Measurements from ENCODE around the gene PLCD1. TPM values are rescaled to one million over a fixed set of nuclear protein-coding genes. Genes with fewer than 3 reads are reported as not detected.

The PLCD1 gene
- total and polyA plus RNA-seq, 2 experiments from 2014 or later, result 16.0 to 24.4 TPM

- H3K79me2 ChIP-seq (replicated peaks; ENCODE audit: insufficient read depth), result no peaks in the 10 kb centered on the region
- no peak overlapping the region for H3K4me3 ChIP-seq
- no peaks in the 10 kb centered on the region for H3K36me3 ChIP-seq (ENCODE audit: insufficient read depth)
- no peak for TF ChIP-seq ZNF462 (CRISPR knock-in tag; IDR thresholded peaks at IDR 0.05)
- no peak for TF ChIP-seq EZH2phosphoT487 (IDR thresholded peaks at IDR 0.05; ENCODE audit: unreplicated experiment)
- TF ChIP-seq REST (IDR thresholded peaks at IDR 0.05; ENCODE audit: unreplicated experiment), result no peak
- TF ChIP-seq ZNF331 (CRISPR knock-in tag; IDR thresholded peaks at IDR 0.05; ENCODE audit: low read depth), result no peak
- no peak for TF ChIP-seq CREB1 (CRISPR knock-in tag; IDR thresholded peaks at IDR 0.05; ENCODE audit: low read depth)
- TF ChIP-seq EZH2 (IDR thresholded peaks at IDR 0.05; ENCODE audit: low read depth, unreplicated experiment), result no peak
- TF ChIP-seq STAT1 (IDR thresholded peaks at IDR 0.05; ENCODE audit: unreplicated experiment), result no peak
- TF ChIP-seq ZNF114 (CRISPR knock-in tag; IDR thresholded peaks at IDR 0.05), result no peak
- TF ChIP-seq JUNB (IDR thresholded peaks at IDR 0.05; ENCODE audit: unreplicated experiment), result no peak
- no peak for TF ChIP-seq ETS1 (IDR thresholded peaks at IDR 0.05)
- TF ChIP-seq CTCF (conservative IDR thresholded peaks at IDR 0.05; ENCODE audit: low read depth in 2 of 2), result no peak
- no peak for TF ChIP-seq NANOG (IDR thresholded peaks at IDR 0.05; ENCODE audit: borderline replicate concordance)
- TF ChIP-seq POLR2AphosphoS5 (IDR thresholded peaks at IDR 0.05; ENCODE audit: low read depth), result no peak
- H3K4me2 ChIP-seq, result no peak overlapping the region
- no peaks in the 10 kb centered on the region for H3K9me2 ChIP-seq (ENCODE audit: insufficient read depth)
- H3K27me3 ChIP-seq (ENCODE audit: insufficient read depth), result no peaks in the 10 kb centered on the region; the same call in 1 of the 2 replicates
- no peak for DNase-seq (ENCODE audit: low spot score)
- Mint-ChIP-seq H3K9me3 (no peaks in the 10 kb centered on the region), H3K36me3 (ENCODE audit: low read depth) (peaks cover 3% of the 10 kb centered on the region; the same call in 1 of the 3 replicates), H3K27me3 (ENCODE audit: insufficient read depth, low read depth, poor library complexity) (peaks cover 10% of the 10 kb centered on the region), H3K4me1 (peaks cover 15% of the 10 kb centered on the region), H3K4me3 (no peak overlapping the region), H3K27ac (no peak overlapping the region)
- no peaks in the 10 kb centered on the region for H3F3A ChIP-seq (replicated peaks; ENCODE audit: low read depth)
- H3K4me1 ChIP-seq (ENCODE audit: insufficient read depth), result peaks cover 7% of the 10 kb centered on the region
- no peaks in the 10 kb centered on the region for H4K20me1 ChIP-seq (replicated peaks; ENCODE audit: insufficient read depth)
- H3K27ac ChIP-seq (ENCODE audit: low read depth), result no peak overlapping the region
- ATAC-seq, result no peak
- H2AFZ ChIP-seq, result no peak overlapping the region
Measured at GRCh38 chr3:38002940-38003339, 26.5 kb downstream of the PLCD1 start.
